Loucy (cell line): ENCODE results near the gene GMIP.
A peak's percentile ranks its signal among the peaks of the same experiment; 100 is the strongest.

Source experiments
- CTCF ChIP-seq: fragments of 200-600 bp; sonication (generic); conservative IDR thresholded peaks from 2 replicates; pipeline ENCODE4 v1.5.1; 2014; ENCODE audit warnings: mild to moderate bottlenecking, antibody characterized with exemption, low read length
- EZH2phosphoT487 ChIP-seq: fragments of 200-600 bp; IDR thresholded peaks from 2 replicates; pipeline ENCODE4 v1.6.1; 2018; ENCODE audit warnings: antibody characterized with exemption, mild to moderate bottlenecking, moderate library complexity, borderline replicate concordance

- TF ChIP-seq CTCF (peak; percentile 6; the same call in 1 of the 2 replicates), EZH2phosphoT487 (no peak)
These were observed 564 bp upstream of the GMIP start for GRCh38 chr19:19644054-19644388.
